ENCODE measurements around the gene RPN2. TPM values are rescaled to one million over a fixed set of nuclear protein-coding genes. Genes with fewer than 3 reads are reported as not detected.

RPN2 gene
- polyA plus RNA-seq, 1 of the 3 experiments (the other 2 are of a cell fraction) = 420 TPM

- ChIA-PET POLR2A (no interaction called here), CTCF (interaction anchor here (5.4 kb wide), 1 partner anchor 43 kb away, joined by 19 read pairs; no protein-coding TSS in a partner anchor)
- H3K9me3 ChIP-seq = no peaks in the 10 kb centered on the region
- TF ChIP-seq MXI1 (IDR thresholded peaks at IDR 0.05; ENCODE audit: low read depth, low read length) = peak; percentile 62
- no peak for TF ChIP-seq GABPA (IDR thresholded peaks at IDR 0.05; ENCODE audit: low read depth)
- peak; percentile 16 for TF ChIP-seq CHD2 (IDR thresholded peaks at IDR 0.05; ENCODE audit: low read length, partially characterized antibody)
- no peak for TF ChIP-seq SIN3A (IDR thresholded peaks at IDR 0.05; ENCODE audit: borderline replicate concordance, low read depth, low read length)
- TF ChIP-seq RCOR1 (IDR thresholded peaks at IDR 0.05; ENCODE audit: low read length) = 0 out of 2 replicates have a peak, but pooled peaks have one; percentile 53
- TF ChIP-seq EP300 (IDR thresholded peaks at IDR 0.05; ENCODE audit: borderline replicate concordance in 1 of 2, low read depth in 1 of 2, low read length in 1 of 2) = peak in 1 of 2 experiments; percentile 45; a peak in 1 of 4 replicates
- peak; percentile 15; the same call in 1 of the 2 replicates for TF ChIP-seq RAD21 (IDR thresholded peaks at IDR 0.05; ENCODE audit: low read length)
- peak overlapping the region in 1 of 2 experiments; percentile 99; a peak in 2 of 4 replicates for H3K27ac ChIP-seq (ENCODE audit: low read depth in 2 of 2, low read length in 1 of 2)
- no peaks in the 10 kb centered on the region for H3K27me3 ChIP-seq (ENCODE audit: insufficient read depth)
- peaks cover 73 to 79% of the 10 kb centered on the region in 2 experiments for H3K36me3 ChIP-seq (replicated peaks in 1 of 2; ENCODE audit: control insufficient read depth in 1 of 2, insufficient read depth in 2 of 2, low read length in 1 of 2)
- no peak overlapping the region for H3K4me2 ChIP-seq
- peaks cover 0 to 70% of the 10 kb centered on the region in 2 experiments; a peak in 2 of 4 replicates for H3K4me1 ChIP-seq (ENCODE audit: control insufficient read depth in 1 of 2, insufficient read depth in 2 of 2, low read depth in 1 of 2, low read length in 1 of 2)
- no peaks in the 10 kb centered on the region for H4K20me1 ChIP-seq (ENCODE audit: insufficient read depth)
- H3F3A ChIP-seq (replicated peaks; ENCODE audit: insufficient read depth) = no peaks in the 10 kb centered on the region
- no peaks in the 10 kb centered on the region for H3K9me2 ChIP-seq
- no peak overlapping the region for H2AFZ ChIP-seq (ENCODE audit: low read depth)
- H3K79me2 ChIP-seq (ENCODE audit: insufficient read depth) = no peaks in the 10 kb centered on the region
- 88% methylated on average over 1 of the region's 1 CpG for WGBS (ENCODE audit: low lambda C conversion rate)
- no peak overlapping the region for H3K9ac ChIP-seq
- no peak for DNase-seq
- H3K4me3 ChIP-seq (ENCODE audit: low read depth in 2 of 2, low read length in 1 of 2) = no peak overlapping the region
Observed at GRCh38 chr20:37238935-37239451, 59.9 kb downstream of the RPN2 start.

DNA sequence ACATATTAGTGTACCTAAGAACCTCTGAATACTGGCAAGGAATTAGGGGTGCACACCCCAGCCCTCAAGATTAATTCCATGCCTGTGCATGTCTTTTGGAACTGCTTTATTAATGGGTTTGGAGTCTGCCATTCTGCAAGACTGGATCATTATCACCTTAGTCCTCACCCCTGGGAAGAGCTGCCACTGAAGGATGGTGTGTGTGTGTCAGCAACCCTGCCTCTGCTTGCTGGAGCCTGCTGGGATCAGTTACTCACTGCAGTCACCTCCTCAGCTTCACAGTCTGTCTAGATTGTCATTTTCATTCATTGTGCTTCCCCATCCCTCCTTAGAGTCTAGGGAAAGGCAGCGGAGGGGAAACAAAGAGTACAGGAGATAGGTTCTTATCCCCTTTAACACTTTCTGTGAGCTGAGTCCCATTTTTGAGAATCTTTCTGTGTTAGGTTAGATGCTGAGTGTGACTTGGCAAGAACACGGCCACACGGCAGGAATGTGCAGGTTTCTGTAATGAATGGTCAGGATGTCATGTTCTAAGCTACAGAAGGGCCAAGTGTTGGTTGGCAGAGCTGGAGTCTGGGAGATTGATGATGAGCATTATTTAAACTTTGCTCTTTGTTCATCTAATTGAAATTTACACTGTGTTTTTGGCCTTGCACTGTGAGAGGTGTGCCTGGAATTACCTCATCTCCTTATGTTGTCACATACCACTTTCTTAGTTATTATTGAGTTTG lies 61.4 kb downstream of the RPN2 start:
- peak overlapping the region in 1 of 2 experiments; percentile 99; a peak in 2 of 4 replicates for H3K27ac ChIP-seq (ENCODE audit: low read depth in 2 of 2, low read length in 1 of 2)
- TF ChIP-seq RAD21 (IDR thresholded peaks at IDR 0.05; ENCODE audit: low read length) (no peak), SIN3A (IDR thresholded peaks at IDR 0.05; ENCODE audit: borderline replicate concordance, low read depth, low read length) (no peak), YY1 (IDR thresholded peaks at IDR 0.05; ENCODE audit: low read depth) (no peak), USF2 (IDR thresholded peaks at IDR 0.05; ENCODE audit: borderline replicate concordance, low read depth, low read length) (no peak), NFIC (IDR thresholded peaks at IDR 0.05; ENCODE audit: borderline replicate concordance) (no peak), POLR2AphosphoS5 (IDR thresholded peaks at IDR 0.05; ENCODE audit: low read depth, low read length) (no peak), GABPA (IDR thresholded peaks at IDR 0.05; ENCODE audit: low read depth) (no peak)
- TF ChIP-seq, protein P1, sequence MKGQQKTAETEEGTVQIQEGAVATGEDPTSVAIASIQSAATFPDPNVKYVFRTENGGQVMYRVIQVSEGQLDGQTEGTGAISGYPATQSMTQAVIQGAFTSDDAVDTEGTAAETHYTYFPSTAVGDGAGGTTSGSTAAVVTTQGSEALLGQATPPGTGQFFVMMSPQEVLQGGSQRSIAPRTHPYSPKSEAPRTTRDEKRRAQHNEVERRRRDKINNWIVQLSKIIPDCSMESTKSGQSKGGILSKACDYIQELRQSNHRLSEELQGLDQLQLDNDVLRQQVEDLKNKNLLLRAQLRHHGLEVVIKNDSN (IDR thresholded peaks at IDR 0.05; ENCODE audit: borderline replicate concordance, low read depth) = no peak
- no peak overlapping the region for H3K4me3 ChIP-seq (ENCODE audit: low read depth in 2 of 2, low read length in 1 of 2)
- no peaks in the 10 kb centered on the region for H3F3A ChIP-seq (replicated peaks; ENCODE audit: insufficient read depth)
- H3K9me2 ChIP-seq = no peaks in the 10 kb centered on the region
- 97% methylated on average over 3 of the region's 3 CpGs for WGBS (ENCODE audit: low lambda C conversion rate)
- peaks cover 62 to 70% of the 10 kb centered on the region in 2 experiments for H3K36me3 ChIP-seq (replicated peaks in 1 of 2; ENCODE audit: control insufficient read depth in 1 of 2, insufficient read depth in 2 of 2, low read length in 1 of 2)
- H3K4me2 ChIP-seq = no peak overlapping the region
- no peaks in the 10 kb centered on the region for H3K79me2 ChIP-seq (ENCODE audit: insufficient read depth)
- H3K9ac ChIP-seq = no peak overlapping the region
- H3K9me3 ChIP-seq = no peaks in the 10 kb centered on the region
- no peak for DNase-seq
- POLR2A ChIA-PET = no interaction called here
- H3K27me3 ChIP-seq (ENCODE audit: insufficient read depth) = no peaks in the 10 kb centered on the region
- CTCF ChIA-PET = interaction anchor here (1.0 to 1.9 kb wide), 2 partner anchors 17 to 45 kb away, joined by 3 to 9 read pairs; no protein-coding TSS in a partner anchor
- H4K20me1 ChIP-seq (ENCODE audit: insufficient read depth) = no peaks in the 10 kb centered on the region
- no peak overlapping the region for H2AFZ ChIP-seq (ENCODE audit: low read depth)
- H3K4me1 ChIP-seq (ENCODE audit: control insufficient read depth in 1 of 2, insufficient read depth in 2 of 2, low read depth in 1 of 2, low read length in 1 of 2) = peaks cover 0 to 62% of the 10 kb centered on the region in 2 experiments; a peak in 2 of 4 replicates
